Mesendoderm (in vitro differentiated cells): ENCODE measurements around the gene IDS.
"Not testable (repeated sequence)": the region's sequence is repeated elsewhere in the genome, so short reads cannot be mapped to it uniquely, and the experiment has no call there.

Experiments used
- DNase-seq: peaks from one replicate; pipeline ENCODE4 v3.0.0; 2013
- H2AK5ac ChIP-seq: 2 replicates; pipeline ENCODE4 v1.6.1; 2013; ENCODE audit warnings: low read length, inconsistent platforms
- H2BK120ac ChIP-seq: 2 replicates; pipeline ENCODE4 v1.6.1; 2013; ENCODE audit warnings: low read depth, mild to moderate bottlenecking, low read length, moderate library complexity, mixed read lengths
- H2BK15ac ChIP-seq: replicated peaks from 2 replicates; pipeline ENCODE4 v1.6.1; 2013; ENCODE audit warnings: low read depth, mild to moderate bottlenecking, moderate library complexity
- H2BK5ac ChIP-seq: 2 replicates; pipeline ENCODE4 v1.6.1; 2013; ENCODE audit warnings: low read length, inconsistent platforms
- H3K18ac ChIP-seq: 2 replicates; pipeline ENCODE4 v1.6.1; 2013; ENCODE audit warnings: mild to moderate bottlenecking, low read length, mixed read lengths
- H3K23ac ChIP-seq: one replicate; pipeline ENCODE4 v1.6.1; 2013; ENCODE audit warnings: low read length
- H3K27ac ChIP-seq: 2 replicates; pipeline ENCODE4 v1.5.1; 2013; ENCODE audit warnings: low read depth, mild to moderate bottlenecking, inconsistent platforms, low read length, moderate library complexity
- H3K27me3 ChIP-seq: 2 replicates; pipeline ENCODE4 v1.6.1; 2013; ENCODE audit warnings: low read length, control low read depth, mild to moderate bottlenecking, inconsistent platforms; ENCODE audit not compliant: insufficient read depth, poor library complexity
- H3K36me3 ChIP-seq: 2 replicates; pipeline ENCODE4 v1.6.1; 2013; ENCODE audit warnings: low read length, inconsistent platforms; ENCODE audit not compliant: control insufficient read depth, insufficient read depth
- H3K4ac ChIP-seq: one replicate; pipeline ENCODE4 v1.6.1; 2013; ENCODE audit warnings: low read depth, mild to moderate bottlenecking, low read length, moderate library complexity
- H3K4me1 ChIP-seq: 2 replicates; pipeline ENCODE4 v1.6.1; 2013; ENCODE audit warnings: low read depth, low read length, inconsistent platforms; ENCODE audit not compliant: control insufficient read depth
- H3K4me2 ChIP-seq: 2 replicates; pipeline ENCODE4 v1.6.1; 2013; ENCODE audit warnings: low read length
- H3K4me3 ChIP-seq: 2 replicates; pipeline ENCODE4 v1.5.1; 2013; ENCODE audit warnings: mild to moderate bottlenecking, low read length
- H3K56ac ChIP-seq: one replicate; pipeline ENCODE4 v1.6.1; 2013; ENCODE audit warnings: low read length
- H3K79me1 ChIP-seq: 2 replicates; pipeline ENCODE4 v1.6.1; 2013; ENCODE audit warnings: low read length, inconsistent platforms
- H3K79me2 ChIP-seq: 2 replicates; pipeline ENCODE4 v1.6.1; 2013; ENCODE audit warnings: mild to moderate bottlenecking, low read length; ENCODE audit not compliant: control insufficient read depth, insufficient read depth
- H3K9ac ChIP-seq: 2 replicates; pipeline ENCODE4 v1.6.1; 2013; ENCODE audit warnings: low read length, inconsistent platforms
- H4K5ac ChIP-seq: one replicate; pipeline ENCODE4 v1.6.1; 2013; ENCODE audit warnings: low read length
- H4K8ac ChIP-seq: one replicate; pipeline ENCODE4 v1.6.1; 2013; ENCODE audit warnings: low read depth, mild to moderate bottlenecking, control low read depth, low read length, moderate library complexity
- WGBS: extraction: QIAGEN DNeasy Blood & Tissue Kit; methylation state at CpG from one replicate; pipeline ENCODE4 v1.1.7; 2013; ENCODE audit warnings: low lambda C conversion rate, missing lambda C conversion rate; ENCODE audit not compliant: insufficient coverage; ENCODE audit errors: extremely low coverage; 5-methylcytosine and 5-hydroxymethylcytosine counted together

Gene IDS

GRCh38 chrX:149532868-149533267 lies 27.8 kb upstream of the IDS start:
- not testable (repeated sequence) for H2BK15ac ChIP-seq, H2AK5ac ChIP-seq, H3K4ac ChIP-seq, H3K56ac ChIP-seq, H4K8ac ChIP-seq, H3K27ac ChIP-seq, H3K4me3 ChIP-seq, H3K79me2 ChIP-seq, H3K18ac ChIP-seq, DNase-seq, H4K5ac ChIP-seq, H3K27me3 ChIP-seq, H3K4me2 ChIP-seq, H3K9ac ChIP-seq, H2BK5ac ChIP-seq, H3K23ac ChIP-seq, H3K36me3 ChIP-seq, H2BK120ac ChIP-seq, H3K79me1 ChIP-seq, H3K4me1 ChIP-seq
- WGBS = no CpG with 5 or more reads among the region's 3 CpGs

- Histone ChIP-seq H3K4me2 (no peak overlapping the region), H3K27ac (no peak overlapping the region), H3K4me3 (no peak overlapping the region), H3K27me3 (no peaks in the 10 kb centered on the region), H3K56ac (no peak overlapping the region), H3K79me2 (no peaks in the 10 kb centered on the region), H3K23ac (no peak overlapping the region), H2BK120ac (no peak overlapping the region), H2BK5ac (no peak overlapping the region), H3K36me3 (no peaks in the 10 kb centered on the region), H3K18ac (no peak overlapping the region), H3K9ac (no peak overlapping the region), H2BK15ac (no peak overlapping the region), H3K4me1 (no peaks in the 10 kb centered on the region), H3K79me1 (no peaks in the 10 kb centered on the region), H2AK5ac (no peak overlapping the region), H3K4ac (no peak overlapping the region), H4K5ac (no peak overlapping the region), H4K8ac (no peak overlapping the region)
- WGBS = no CpG with 5 or more reads among the region's 2 CpGs
- no peak for DNase-seq
Measured at GRCh38 chrX:149531599-149531998, 26.5 kb upstream of the IDS start.

- Histone ChIP-seq H3K4me1 (no peaks in the 10 kb centered on the region), H3K79me2 (no peaks in the 10 kb centered on the region), H2BK5ac (no peak overlapping the region), H3K79me1 (no peaks in the 10 kb centered on the region), H3K9ac (no peak overlapping the region), H4K8ac (no peak overlapping the region), H2BK120ac (no peak overlapping the region), H3K4me3 (no peak overlapping the region), H4K5ac (no peak overlapping the region), H3K27me3 (no peaks in the 10 kb centered on the region), H3K18ac (no peak overlapping the region), H3K36me3 (no peaks in the 10 kb centered on the region), H3K56ac (no peak overlapping the region), H3K4me2 (no peak overlapping the region), H2BK15ac (no peak overlapping the region), H3K23ac (no peak overlapping the region), H2AK5ac (no peak overlapping the region), H3K27ac (no peak overlapping the region), H3K4ac (no peak overlapping the region)
- WGBS = no CpG with 5 or more reads among the region's 1 CpG
- DNase-seq = no peak
Measured at GRCh38 chrX:149528381-149528780, 23.3 kb upstream of the IDS start.

- WGBS = no CpG with 5 or more reads among the region's 1 CpG
- no peak overlapping the region for H3K4me2 ChIP-seq
- peak; percentile 62 for DNase-seq
- no peaks in the 10 kb centered on the region for H3K36me3 ChIP-seq
- no peak overlapping the region for H3K27ac ChIP-seq
- no peak overlapping the region for H3K23ac ChIP-seq
- no peaks in the 10 kb centered on the region for H3K4me1 ChIP-seq
- H3K18ac ChIP-seq = no peak overlapping the region
- H3K27me3 ChIP-seq = no peaks in the 10 kb centered on the region
- no peak overlapping the region for H4K5ac ChIP-seq
- no peak overlapping the region for H3K56ac ChIP-seq
- H2AK5ac ChIP-seq = no peak overlapping the region
- H3K79me1 ChIP-seq = no peaks in the 10 kb centered on the region
- H4K8ac ChIP-seq = no peak overlapping the region
- no peaks in the 10 kb centered on the region for H3K79me2 ChIP-seq
- no peak overlapping the region for H2BK5ac ChIP-seq
- H3K4me3 ChIP-seq = no peak overlapping the region
- H3K4ac ChIP-seq = no peak overlapping the region
- H3K9ac ChIP-seq = no peak overlapping the region
- no peak overlapping the region for H2BK120ac ChIP-seq
- H2BK15ac ChIP-seq = no peak overlapping the region
Measured at GRCh38 chrX:149527705-149528104, 22.6 kb upstream of the IDS start.

GRCh38 chrX:149526318-149527033 lies 21.4 kb upstream of the IDS start:
- not testable (repeated sequence) for H3K4me2 ChIP-seq, H3K36me3 ChIP-seq, H3K79me1 ChIP-seq, H3K79me2 ChIP-seq, H3K9ac ChIP-seq, H2BK15ac ChIP-seq, H3K27me3 ChIP-seq, H3K56ac ChIP-seq, H2BK120ac ChIP-seq, H3K23ac ChIP-seq, H3K4me3 ChIP-seq, H2AK5ac ChIP-seq, H3K27ac ChIP-seq, DNase-seq, H4K5ac ChIP-seq, H3K4me1 ChIP-seq, H3K4ac ChIP-seq, H4K8ac ChIP-seq, H2BK5ac ChIP-seq, H3K18ac ChIP-seq
- WGBS = no CpG with 5 or more reads among the region's 13 CpGs

GRCh38 chrX:149525903-149526302 lies 20.8 kb upstream of the IDS start:
- not testable (repeated sequence) for H2AK5ac ChIP-seq, H3K79me2 ChIP-seq, H2BK15ac ChIP-seq, H3K27ac ChIP-seq, H3K23ac ChIP-seq, H4K8ac ChIP-seq, H3K36me3 ChIP-seq, H4K5ac ChIP-seq, H3K56ac ChIP-seq, H2BK120ac ChIP-seq, DNase-seq, H3K27me3 ChIP-seq, H2BK5ac ChIP-seq, H3K4me1 ChIP-seq, H3K18ac ChIP-seq, H3K4me3 ChIP-seq, H3K79me1 ChIP-seq, H3K4ac ChIP-seq, H3K9ac ChIP-seq, H3K4me2 ChIP-seq
- no CpG with 5 or more reads among the region's 5 CpGs for WGBS
